K562 (cell line): ENCODE measurements around the gene GIGYF1. TPM values are rescaled to one million over a fixed set of nuclear protein-coding genes. Genes with fewer than 3 reads are reported as not detected.
A peak's percentile ranks its signal among the peaks of the same experiment; 100 is the strongest.

Source experiments
- CBX1 ChIP-seq: sonication (generic); IDR thresholded peaks from 2 replicates; pipeline ENCODE4 v1.6.1; 2016; ENCODE audit warnings: antibody characterized with exemption, low read depth, mild to moderate bottlenecking
- COPS2 ChIP-seq: fragments of 450-650 bp; conservative IDR thresholded peaks from 2 replicates; pipeline ENCODE4 v1.6.1; 2016; ENCODE audit warnings: mild to moderate bottlenecking, moderate library complexity
- E2F3 ChIP-seq: fragments of 250-450 bp; sonication (Bioruptor Pico); IDR thresholded peaks from 2 replicates; pipeline ENCODE4 v1.4.0; 2020; ENCODE audit warnings: mild to moderate bottlenecking
- FOXM1 ChIP-seq, 2 experiments: fragments of 450-650 bp in 1 of 2; sonication (generic) in 1 of 2; formaldehyde crosslinking in 1 of 2; IDR thresholded peaks; 2 replicates each; pipeline versions ENCODE4 v1.6.1 to v1.9.0; 2017 to 2022; ENCODE audit warnings: low read depth in 2 of 2, mild to moderate bottlenecking in 2 of 2, missing genetic modification reagents in 1 of 2, moderate library complexity in 1 of 2
- KDM1A ChIP-seq, 2 experiments: fragments of 450-650 bp; IDR thresholded peaks; 2 replicates each; pipeline ENCODE4 v1.6.1; 2016; ENCODE audit warnings: mild to moderate bottlenecking in 2 of 2
- MYC ChIP-seq, 2 experiments: fragments of 250-450 bp in 1 of 2; sonication (Bioruptor Pico) in 1 of 2; IDR thresholded peaks; 2 replicates each; pipeline versions ENCODE4 v1.5.1 to v1.6.1; 2012 to 2021; ENCODE audit warnings: low read depth in 2 of 2, borderline replicate concordance in 1 of 2, improper control_type of control experiment in 1 of 2, low read length in 1 of 2, mild to moderate bottlenecking in 1 of 2, moderate library complexity in 1 of 2
- RBBP5 ChIP-seq: fragments of 200-600 bp; sonication (generic); IDR thresholded peaks from 2 replicates; pipeline ENCODE4 v1.6.1; 2012; ENCODE audit warnings: borderline replicate concordance, mild to moderate bottlenecking, low read length, control low read depth, inconsistent platforms; ENCODE audit not compliant: insufficient read depth, poor library complexity, severe bottlenecking
- SRSF9 ChIP-seq: fragments of 200-400 bp; formaldehyde crosslinking; IDR thresholded peaks from 2 replicates; pipeline ENCODE4 v1.6.1; 2017; ENCODE audit warnings: low read depth, low read length, borderline replicate concordance
- TAL1 ChIP-seq: fragments of 450-650 bp; IDR thresholded peaks from 2 replicates; pipeline ENCODE4 v1.6.1; 2016; ENCODE audit warnings: mild to moderate bottlenecking
- polyA plus RNA-seq, 8 experiments: library from polyadenylated mRNA; depleted of rRNA in 4 of 8; stranded (reverse) in 5 of 8; unstranded in 3 of 8; fragments of >200 nt; fragmentation: Nextera tagmentation in 2 of 8; fragmentation: Illumina TruSeq in 1 of 8; extraction: Ambion mirVana in 2 of 8; extraction: Trizol in 1 of 8; gene quantifications; 2 replicates each; pipeline versions ENCODE4 v1.2.1 to v1.2.3, GENCODE V29; 2011 to 2014; ENCODE audit warnings: inconsistent platforms in 1 of 8, missing spikeins in 1 of 8
- total RNA-seq, 7 experiments: library from RNA; depleted of rRNA in 6 of 7; stranded (reverse); fragments of >200 nt in 6 of 7; fragmentation: Illumina TruSeq in 2 of 7; extraction: Trizol in 2 of 7; gene quantifications; 2 replicates each; pipeline versions ENCODE4 v1.2.1 to v1.2.3, GENCODE V29; 2011 to 2021; ENCODE audit warnings: low replicate concordance in 1 of 7
- TF ChIP-seq, protein P1 (sequence below): sonication (generic); formaldehyde crosslinking; IDR thresholded peaks from 2 replicates; pipeline ENCODE4 v1.8.0; 2022; ENCODE audit warnings: mild to moderate bottlenecking, missing genetic modification reagents
- TF ChIP-seq, protein P2 (sequence below): sonication (generic); formaldehyde crosslinking; IDR thresholded peaks from 2 replicates; pipeline ENCODE4 v1.8.0; 2022; ENCODE audit warnings: missing genetic modification reagents, mild to moderate bottlenecking, borderline replicate concordance
- TF ChIP-seq, protein P3 (sequence below), 2 experiments: fragments of 200-800 bp in 1 of 2; sonication (Bioruptor generic) in 1 of 2; sonication (generic) in 1 of 2; formaldehyde crosslinking in 1 of 2; IDR thresholded peaks in 1 of 2; conservative IDR thresholded peaks in 1 of 2; 2 replicates each; pipeline versions ENCODE4 v1.5.0 to v1.6.1; 2016 to 2020; ENCODE audit warnings: missing compliant biosample characterization in 1 of 2, missing genetic modification characterization in 1 of 2, missing genetic modification reagents in 1 of 2
- TF ChIP-seq, protein P4 (sequence below), 2 experiments: IDR thresholded peaks; 2 replicates each; pipeline ENCODE4 v1.6.1; 2011; ENCODE audit warnings: borderline replicate concordance in 1 of 2, control low read depth in 1 of 2, low read depth in 1 of 2, low read length in 1 of 2, mild to moderate bottlenecking in 1 of 2, mixed read lengths in 1 of 2, moderate library complexity in 1 of 2; ENCODE audit not compliant: insufficient read depth in 1 of 2, insufficient read length in 1 of 2, poor library complexity in 1 of 2, severe bottlenecking in 1 of 2; ENCODE audit errors: extremely low read depth in 1 of 2
- TF ChIP-seq, protein P5 (sequence below): fragments of 450-650 bp; IDR thresholded peaks from 2 replicates; pipeline ENCODE4 v1.6.1; 2016

Gene GIGYF1
- total and polyA plus RNA-seq, 9 of the 15 experiments (the other 6 are each of a cell fraction or from before 2014, with no cell fraction given) = 0.56 to 76.2 (median 16.8) TPM

DNA sequence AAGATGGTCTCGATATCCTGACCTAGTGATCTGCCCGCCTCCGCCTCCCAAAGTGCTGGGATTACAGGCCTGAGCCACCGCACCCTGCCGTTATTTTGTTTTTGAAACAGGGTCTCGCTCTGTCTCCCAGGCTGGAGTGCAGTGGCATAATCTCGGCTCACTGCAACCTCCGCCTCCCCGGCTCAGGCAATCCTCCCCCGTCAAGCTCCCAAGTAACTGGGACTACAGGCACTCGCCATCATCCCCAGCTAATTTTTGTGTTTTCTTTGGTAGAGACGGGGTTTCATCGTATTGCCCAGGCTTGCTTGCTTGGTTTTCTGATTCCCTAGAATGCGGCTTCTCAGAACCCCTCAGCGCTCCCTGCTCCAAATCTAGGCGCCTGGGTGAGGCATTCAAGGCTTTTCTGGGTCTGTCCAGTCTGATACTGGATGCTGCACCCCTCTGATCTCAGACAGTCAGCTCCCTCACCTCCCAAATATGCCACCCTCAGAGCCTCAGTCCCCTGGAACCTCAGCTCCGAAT, 54.0 kb downstream of the GIGYF1 start (continued):
- TF ChIP-seq, protein P1, sequence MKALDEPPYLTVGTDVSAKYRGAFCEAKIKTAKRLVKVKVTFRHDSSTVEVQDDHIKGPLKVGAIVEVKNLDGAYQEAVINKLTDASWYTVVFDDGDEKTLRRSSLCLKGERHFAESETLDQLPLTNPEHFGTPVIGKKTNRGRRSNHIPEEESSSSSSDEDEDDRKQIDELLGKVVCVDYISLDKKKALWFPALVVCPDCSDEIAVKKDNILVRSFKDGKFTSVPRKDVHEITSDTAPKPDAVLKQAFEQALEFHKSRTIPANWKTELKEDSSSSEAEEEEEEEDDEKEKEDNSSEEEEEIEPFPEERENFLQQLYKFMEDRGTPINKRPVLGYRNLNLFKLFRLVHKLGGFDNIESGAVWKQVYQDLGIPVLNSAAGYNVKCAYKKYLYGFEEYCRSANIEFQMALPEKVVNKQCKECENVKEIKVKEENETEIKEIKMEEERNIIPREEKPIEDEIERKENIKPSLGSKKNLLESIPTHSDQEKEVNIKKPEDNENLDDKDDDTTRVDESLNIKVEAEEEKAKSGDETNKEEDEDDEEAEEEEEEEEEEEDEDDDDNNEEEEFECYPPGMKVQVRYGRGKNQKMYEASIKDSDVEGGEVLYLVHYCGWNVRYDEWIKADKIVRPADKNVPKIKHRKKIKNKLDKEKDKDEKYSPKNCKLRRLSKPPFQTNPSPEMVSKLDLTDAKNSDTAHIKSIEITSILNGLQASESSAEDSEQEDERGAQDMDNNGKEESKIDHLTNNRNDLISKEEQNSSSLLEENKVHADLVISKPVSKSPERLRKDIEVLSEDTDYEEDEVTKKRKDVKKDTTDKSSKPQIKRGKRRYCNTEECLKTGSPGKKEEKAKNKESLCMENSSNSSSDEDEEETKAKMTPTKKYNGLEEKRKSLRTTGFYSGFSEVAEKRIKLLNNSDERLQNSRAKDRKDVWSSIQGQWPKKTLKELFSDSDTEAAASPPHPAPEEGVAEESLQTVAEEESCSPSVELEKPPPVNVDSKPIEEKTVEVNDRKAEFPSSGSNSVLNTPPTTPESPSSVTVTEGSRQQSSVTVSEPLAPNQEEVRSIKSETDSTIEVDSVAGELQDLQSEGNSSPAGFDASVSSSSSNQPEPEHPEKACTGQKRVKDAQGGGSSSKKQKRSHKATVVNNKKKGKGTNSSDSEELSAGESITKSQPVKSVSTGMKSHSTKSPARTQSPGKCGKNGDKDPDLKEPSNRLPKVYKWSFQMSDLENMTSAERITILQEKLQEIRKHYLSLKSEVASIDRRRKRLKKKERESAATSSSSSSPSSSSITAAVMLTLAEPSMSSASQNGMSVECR (CRISPR knock-in tag) = 0 out of 2 replicates have a peak, but pooled peaks have one; percentile 20
- peak; percentile 22 to 67; a peak in 1 of 4 replicates for TF ChIP-seq KDM1A (IDR thresholded peaks at IDR 0.05)
- no peak for TF ChIP-seq SRSF9
- TF ChIP-seq, protein P2, sequence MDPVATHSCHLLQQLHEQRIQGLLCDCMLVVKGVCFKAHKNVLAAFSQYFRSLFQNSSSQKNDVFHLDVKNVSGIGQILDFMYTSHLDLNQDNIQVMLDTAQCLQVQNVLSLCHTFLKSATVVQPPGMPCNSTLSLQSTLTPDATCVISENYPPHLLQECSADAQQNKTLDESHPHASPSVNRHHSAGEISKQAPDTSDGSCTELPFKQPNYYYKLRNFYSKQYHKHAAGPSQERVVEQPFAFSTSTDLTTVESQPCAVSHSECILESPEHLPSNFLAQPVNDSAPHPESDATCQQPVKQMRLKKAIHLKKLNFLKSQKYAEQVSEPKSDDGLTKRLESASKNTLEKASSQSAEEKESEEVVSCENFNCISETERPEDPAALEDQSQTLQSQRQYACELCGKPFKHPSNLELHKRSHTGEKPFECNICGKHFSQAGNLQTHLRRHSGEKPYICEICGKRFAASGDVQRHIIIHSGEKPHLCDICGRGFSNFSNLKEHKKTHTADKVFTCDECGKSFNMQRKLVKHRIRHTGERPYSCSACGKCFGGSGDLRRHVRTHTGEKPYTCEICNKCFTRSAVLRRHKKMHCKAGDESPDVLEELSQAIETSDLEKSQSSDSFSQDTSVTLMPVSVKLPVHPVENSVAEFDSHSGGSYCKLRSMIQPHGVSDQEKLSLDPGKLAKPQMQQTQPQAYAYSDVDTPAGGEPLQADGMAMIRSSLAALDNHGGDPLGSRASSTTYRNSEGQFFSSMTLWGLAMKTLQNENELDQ (CRISPR knock-in tag) = no peak
- TF ChIP-seq COPS2 = no peak
- TF ChIP-seq FOXM1 (IDR thresholded peaks at IDR 0.05; ENCODE audit: low read depth) = no peak
- TF ChIP-seq FOXM1 (CRISPR knock-in tag; IDR thresholded peaks at IDR 0.05; ENCODE audit: low read depth) = no peak
- TF ChIP-seq, protein P3, sequence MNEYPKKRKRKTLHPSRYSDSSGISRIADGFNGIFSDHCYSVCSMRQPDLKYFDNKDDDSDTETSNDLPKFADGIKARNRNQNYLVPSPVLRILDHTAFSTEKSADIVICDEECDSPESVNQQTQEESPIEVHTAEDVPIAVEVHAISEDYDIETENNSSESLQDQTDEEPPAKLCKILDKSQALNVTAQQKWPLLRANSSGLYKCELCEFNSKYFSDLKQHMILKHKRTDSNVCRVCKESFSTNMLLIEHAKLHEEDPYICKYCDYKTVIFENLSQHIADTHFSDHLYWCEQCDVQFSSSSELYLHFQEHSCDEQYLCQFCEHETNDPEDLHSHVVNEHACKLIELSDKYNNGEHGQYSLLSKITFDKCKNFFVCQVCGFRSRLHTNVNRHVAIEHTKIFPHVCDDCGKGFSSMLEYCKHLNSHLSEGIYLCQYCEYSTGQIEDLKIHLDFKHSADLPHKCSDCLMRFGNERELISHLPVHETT (CRISPR knock-in tag; conservative IDR thresholded peaks at IDR 0.05 in 1 of 2, IDR thresholded peaks at IDR 0.05 in 1 of 2) = 0 out of 4 replicates have a peak, but pooled peaks of 1 of the 2 experiments have one; percentile 20
- no peak for TF ChIP-seq MYC (IDR thresholded peaks at IDR 0.05; ENCODE audit: low read depth, low read length)
- TF ChIP-seq MYC (CRISPR knock-in tag; IDR thresholded peaks at IDR 0.05; ENCODE audit: borderline replicate concordance, low read depth) = peak; percentile 16; the same call in 1 of the 2 replicates
- TF ChIP-seq CBX1 = peak; percentile 14; the same call in 1 of the 2 replicates
- TF ChIP-seq, protein P4, sequence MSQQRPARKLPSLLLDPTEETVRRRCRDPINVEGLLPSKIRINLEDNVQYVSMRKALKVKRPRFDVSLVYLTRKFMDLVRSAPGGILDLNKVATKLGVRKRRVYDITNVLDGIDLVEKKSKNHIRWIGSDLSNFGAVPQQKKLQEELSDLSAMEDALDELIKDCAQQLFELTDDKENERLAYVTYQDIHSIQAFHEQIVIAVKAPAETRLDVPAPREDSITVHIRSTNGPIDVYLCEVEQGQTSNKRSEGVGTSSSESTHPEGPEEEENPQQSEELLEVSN (IDR thresholded peaks at IDR 0.05; ENCODE audit: borderline replicate concordance in 1 of 2, extremely low read depth in 1 of 2, insufficient read depth in 1 of 2, insufficient read length in 1 of 2, low read depth in 1 of 2, low read length in 1 of 2, poor library complexity in 1 of 2, severe bottlenecking in 1 of 2) = peak in 1 of 2 experiments; percentile 11
- TF ChIP-seq, protein P5, sequence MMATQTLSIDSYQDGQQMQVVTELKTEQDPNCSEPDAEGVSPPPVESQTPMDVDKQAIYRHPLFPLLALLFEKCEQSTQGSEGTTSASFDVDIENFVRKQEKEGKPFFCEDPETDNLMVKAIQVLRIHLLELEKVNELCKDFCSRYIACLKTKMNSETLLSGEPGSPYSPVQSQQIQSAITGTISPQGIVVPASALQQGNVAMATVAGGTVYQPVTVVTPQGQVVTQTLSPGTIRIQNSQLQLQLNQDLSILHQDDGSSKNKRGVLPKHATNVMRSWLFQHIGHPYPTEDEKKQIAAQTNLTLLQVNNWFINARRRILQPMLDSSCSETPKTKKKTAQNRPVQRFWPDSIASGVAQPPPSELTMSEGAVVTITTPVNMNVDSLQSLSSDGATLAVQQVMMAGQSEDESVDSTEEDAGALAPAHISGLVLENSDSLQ = no peak
- no peak for TF ChIP-seq E2F3 (CRISPR knock-in tag)
- TF ChIP-seq RBBP5 = no peak
- TF ChIP-seq TAL1 = no peak; the same call in 1 of the 2 replicates
